Left lobe of liver (tissue), 2 donors: ENCODE measurements around the gene TMEM150A. TPM values are rescaled to one million over a fixed set of nuclear protein-coding genes. Genes with fewer than 3 reads are reported as not detected.
"Not testable (repeated sequence)": the region's sequence is repeated elsewhere in the genome, so short reads cannot be mapped to it uniquely, and the experiment has no call there.

ENCODE experiments used
- ATAC-seq: fragments of 200-7000 bp; cut with Tn5 transposase; one replicate; pipeline ENCODE4 v1.9.1; 2020; ENCODE audit warnings: mild to moderate bottlenecking, moderate library complexity
- DNase-seq: peaks from one replicate; pipeline ENCODE4 v3.0.0-alpha.2; 2020; ENCODE audit warnings: low spot score
- total RNA-seq: library from RNA; stranded (reverse); gene quantifications from one replicate; pipeline ENCODE4 v1.2.1, GENCODE V29; 2021
- donor health status: DM: no; HTN: no; CAD: no; lungs with moderate emphysema.
- donor health status: DM: no; HTN: yes; CAD: no.

Gene TMEM150A
- total RNA-seq: 20.0 TPM

- DNase-seq (peak; percentile 96), ATAC-seq (peak; percentile 91)
These were observed at the start of gene TMEM150A for GRCh38 chr2:85602476-85603234. TSS of gene TMEM150A (minus strand) at chr2:85602698. CDS start at chr2:85601948, 750 bp downstream.

- DNase-seq: no peak
- ATAC-seq: no peak
These were observed 49.6 kb upstream of the TMEM150A start for GRCh38 chr2:85652056-85652455.

GRCh38 chr2:85651097-85651496 lies 48.6 kb upstream of the TMEM150A start:
- no peak for DNase-seq

GRCh38 chr2:85650456-85650855 lies 48.0 kb upstream of the TMEM150A start:
- ATAC-seq (no peak), DNase-seq (no peak)

More at GRCh38 chr2:85651097-85651496, 48.6 kb upstream of the TMEM150A start:
- peak; percentile 43 for ATAC-seq

- no peak for ATAC-seq
- no peak for DNase-seq
These were observed 47.0 kb upstream of the TMEM150A start for GRCh38 chr2:85649201-85650190.

- no peak for DNase-seq
- ATAC-seq: peak; percentile 51
These were observed 46.1 kb upstream of the TMEM150A start for GRCh38 chr2:85648619-85649018.

- DNase-seq (no peak), ATAC-seq (no peak)
These were observed 45.5 kb upstream of the TMEM150A start for GRCh38 chr2:85647823-85648526.

GRCh38 chr2:85646166-85646565 lies 43.7 kb upstream of the TMEM150A start:
- ATAC-seq (no peak), DNase-seq (no peak)

GRCh38 chr2:85644909-85645308 lies 42.4 kb upstream of the TMEM150A start:
- ATAC-seq: no peak
- no peak for DNase-seq

- DNase-seq (no peak), ATAC-seq (no peak)
These were observed 40.2 kb upstream of the TMEM150A start for GRCh38 chr2:85642725-85643124.

GRCh38 chr2:85635636-85636035 lies 33.1 kb upstream of the TMEM150A start:
- no peak for DNase-seq
- ATAC-seq: no peak

GRCh38 chr2:85635011-85635410 lies 32.5 kb upstream of the TMEM150A start:
- ATAC-seq: no peak
- no peak for DNase-seq

GRCh38 chr2:85631316-85631715 lies 28.8 kb upstream of the TMEM150A start:
- ATAC-seq (no peak), DNase-seq (no peak)

GRCh38 chr2:85628658-85629057 lies 26.2 kb upstream of the TMEM150A start:
- no peak for ATAC-seq

GRCh38 chr2:85623991-85624390 lies 21.5 kb upstream of the TMEM150A start:
- ATAC-seq: no peak
- DNase-seq: no peak

More at GRCh38 chr2:85628658-85629057, 26.2 kb upstream of the TMEM150A start:
- no peak for DNase-seq

- DNase-seq (no peak), ATAC-seq (no peak)
These were observed 18.8 kb upstream of the TMEM150A start for GRCh38 chr2:85621338-85621737.

GRCh38 chr2:85619617-85620016 lies 17.1 kb upstream of the TMEM150A start:
- ATAC-seq (no peak), DNase-seq (no peak)

- not testable (repeated sequence) for DNase-seq, ATAC-seq
These were observed 15.2 kb upstream of the TMEM150A start for GRCh38 chr2:85617723-85618122.

GRCh38 chr2:85615413-85615728 lies 12.9 kb upstream of the TMEM150A start:
- no peak for ATAC-seq
- no peak for DNase-seq

- ATAC-seq: not testable (repeated sequence)
These were observed 12.3 kb upstream of the TMEM150A start for GRCh38 chr2:85614757-85615156.

More at GRCh38 chr2:85614757-85615156, 12.3 kb upstream of the TMEM150A start:
- DNase-seq: not testable (repeated sequence)
